ENCODE results near the gene RTF1.
"Not testable (repeated sequence)": the region's sequence is repeated elsewhere in the genome, so short reads cannot be mapped to it uniquely, and the experiment has no call there.

RTF1 gene

DNA sequence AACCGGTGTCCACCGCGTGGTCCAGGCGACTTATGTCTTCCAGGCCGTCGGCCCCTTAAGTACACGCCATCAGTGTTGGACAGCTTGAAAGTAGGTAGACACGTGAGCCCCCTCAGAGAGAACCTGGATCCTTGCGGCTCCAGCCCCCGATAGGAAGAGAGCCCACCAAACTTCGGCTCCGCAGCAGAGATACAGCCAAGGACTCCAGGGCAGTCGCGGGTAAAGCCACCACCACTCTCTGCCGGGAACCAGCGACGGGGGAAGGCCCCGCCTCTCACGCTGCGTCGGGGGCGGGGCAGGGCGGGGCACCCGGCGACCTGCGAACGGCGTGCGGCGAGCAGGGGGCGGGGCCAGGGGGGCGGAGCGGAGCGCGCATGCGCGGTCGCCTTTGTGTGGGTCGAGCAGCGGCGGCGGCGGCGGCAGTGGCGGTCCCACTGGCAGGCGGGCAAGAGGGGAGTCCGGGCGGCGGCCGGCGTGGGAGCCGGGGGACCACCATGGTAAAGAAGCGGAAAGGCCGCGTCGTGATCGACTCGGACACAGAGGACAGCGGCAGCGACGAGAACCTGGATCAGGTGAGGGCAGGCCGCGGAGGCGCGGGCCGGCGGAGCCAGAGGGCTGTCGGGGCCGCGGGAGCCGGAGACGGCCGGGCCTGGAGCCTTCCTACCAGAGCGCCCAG is at the start of gene RTF1:
Gene RTF1, plus strand, starts transcription at position 354 of the 676 bp plus-strand sequence. Its CDS starts 21 bp downstream, at position 375.
- peak; percentile 83 to 88 (median 85) for DNase-seq

DNA sequence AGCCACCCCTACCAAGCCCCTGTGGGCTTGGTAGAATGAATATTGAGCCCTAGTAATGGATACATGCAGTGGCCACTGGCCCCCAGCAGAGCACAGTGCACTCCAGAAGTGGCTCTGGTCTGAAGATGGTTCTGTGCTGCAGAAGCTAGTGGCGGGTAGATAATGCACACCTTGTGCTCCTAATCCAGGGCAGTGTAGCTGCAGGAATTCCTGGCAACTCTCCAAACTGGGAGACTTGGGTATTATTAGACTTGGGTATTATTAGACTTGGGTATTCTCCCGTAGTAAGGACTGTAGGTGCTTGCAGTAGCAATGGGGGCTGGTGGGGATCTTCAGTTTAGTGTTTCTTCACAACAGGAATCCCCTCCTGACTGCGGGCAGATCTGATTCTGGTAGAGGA is 49.5 kb upstream of the RTF1 start:
- no peak for DNase-seq

GRCh38 chr15:41377978-41378377 is 38.9 kb upstream of the RTF1 start:
- DNase-seq, result no peak

DNA sequence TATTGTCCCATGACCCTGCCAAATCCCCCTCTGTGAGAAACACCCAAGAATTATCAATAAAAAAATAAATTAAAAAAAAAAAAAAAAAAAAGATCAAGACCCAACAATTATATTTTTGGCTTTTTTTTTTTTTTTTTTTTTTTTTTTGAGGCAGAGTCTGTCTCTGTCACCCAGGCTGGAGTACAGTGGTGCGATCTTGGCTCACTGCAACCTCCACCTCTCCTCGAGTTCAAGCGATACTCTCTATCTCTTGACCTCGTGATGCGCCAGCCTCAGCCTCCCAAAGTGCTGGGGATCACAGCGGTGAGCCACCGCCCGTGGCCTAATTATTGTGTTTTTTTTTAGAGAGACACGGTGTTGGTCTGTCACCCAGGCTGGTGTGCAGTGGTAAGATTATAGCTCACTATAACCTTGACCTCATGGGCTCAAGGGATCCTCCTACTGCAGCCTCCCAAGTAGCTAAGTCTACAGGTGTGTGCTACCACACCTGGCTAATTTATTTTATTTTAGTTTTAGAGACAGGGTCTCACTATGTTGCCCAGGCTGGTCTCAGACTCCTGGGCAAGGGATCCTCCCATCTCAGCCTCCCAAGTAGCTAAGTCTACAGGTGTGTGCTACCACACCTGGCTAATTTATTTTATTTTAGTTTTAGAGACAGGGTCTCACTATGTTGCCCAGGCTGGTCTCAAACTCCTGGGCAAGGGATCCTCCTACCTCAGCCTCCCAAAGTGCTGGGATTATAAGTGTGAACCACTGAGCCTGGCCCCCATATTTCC is 32.7 kb upstream of the RTF1 start:
- not testable (repeated sequence) for DNase-seq

DNA sequence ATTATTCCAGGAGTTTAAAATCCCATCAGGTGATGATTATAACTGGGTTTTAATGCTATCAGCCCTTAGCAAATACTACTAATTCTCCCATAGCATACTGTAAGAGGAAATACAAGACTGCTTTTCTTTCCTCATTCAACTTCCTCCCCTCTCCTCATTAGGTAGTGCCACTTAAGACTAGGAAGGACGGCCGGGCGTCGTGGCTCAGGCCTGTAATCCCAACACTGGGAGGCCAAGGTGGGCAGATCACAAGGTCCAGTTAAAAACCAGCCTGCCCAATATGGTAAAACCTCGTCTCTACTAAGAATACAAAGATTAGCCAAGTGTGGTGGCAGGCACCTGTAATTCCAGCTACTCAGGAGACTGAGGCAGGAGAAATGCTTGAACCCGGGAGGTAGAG is 29.2 kb upstream of the RTF1 start:
- no peak for DNase-seq

DNA sequence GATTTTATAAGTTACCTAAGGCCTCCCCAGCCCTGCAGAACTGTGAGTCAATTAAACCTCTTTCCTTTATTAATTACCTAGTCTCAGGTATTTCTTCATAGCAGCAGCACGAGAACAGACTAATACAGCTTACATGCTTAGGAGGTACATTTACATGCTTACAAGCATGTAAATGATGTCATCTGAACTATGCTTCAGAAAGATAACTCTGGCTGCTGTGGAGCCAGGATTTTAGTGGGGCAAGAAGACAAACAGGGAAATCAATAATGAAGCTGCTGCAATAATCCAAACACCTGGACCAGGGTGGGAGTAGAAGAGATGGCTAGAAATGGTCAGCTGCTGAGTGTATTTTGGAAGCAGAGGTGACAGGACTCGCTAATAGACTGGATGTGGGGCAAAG is 24.2 kb upstream of the RTF1 start:
- DNase-seq, result no peak

GRCh38 chr15:41394924-41395323 is 22.0 kb upstream of the RTF1 start:
- no peak for DNase-seq

GRCh38 chr15:41396111-41396510 is 20.8 kb upstream of the RTF1 start:
- DNase-seq, result no peak

DNA sequence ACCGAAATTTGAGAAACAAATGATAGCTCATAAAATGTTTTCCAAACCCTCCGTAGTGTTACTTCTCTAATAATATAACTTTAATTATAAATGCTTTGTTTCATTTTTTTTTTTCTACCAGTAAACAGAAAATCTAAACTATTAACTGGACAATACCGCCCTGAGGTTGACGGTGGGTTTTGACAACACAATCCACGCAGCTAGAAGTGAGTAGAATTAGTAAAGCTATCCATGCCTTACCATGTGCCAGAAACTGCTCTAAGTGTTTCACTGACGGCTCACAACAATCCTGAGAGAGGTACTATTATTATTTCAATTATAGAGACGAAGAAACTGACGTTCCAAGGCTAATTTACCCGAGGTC is 15.0 kb upstream of the RTF1 start:
- peak in 1 of 3 experiments; percentile 34 for DNase-seq

DNA sequence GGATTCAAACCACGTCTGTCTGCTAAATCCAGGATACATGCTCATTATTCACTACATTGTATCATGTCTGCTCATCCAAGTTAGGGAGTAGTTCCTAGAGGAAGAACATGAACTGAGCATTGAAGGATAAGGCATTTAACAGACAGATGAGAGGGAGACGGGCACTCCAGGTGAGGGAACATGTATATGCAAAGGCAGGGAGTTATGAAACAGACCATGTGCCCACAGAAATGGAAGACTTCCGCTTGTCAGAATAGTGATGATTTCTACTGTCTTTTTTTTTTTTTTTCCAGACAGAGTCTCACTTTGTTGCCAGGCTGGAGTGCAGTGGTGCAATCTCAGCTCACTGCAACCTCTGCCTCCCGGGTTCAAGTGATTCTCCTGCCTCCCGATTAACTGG is 9.6 kb upstream of the RTF1 start:
- DNase-seq, result no peak

DNA sequence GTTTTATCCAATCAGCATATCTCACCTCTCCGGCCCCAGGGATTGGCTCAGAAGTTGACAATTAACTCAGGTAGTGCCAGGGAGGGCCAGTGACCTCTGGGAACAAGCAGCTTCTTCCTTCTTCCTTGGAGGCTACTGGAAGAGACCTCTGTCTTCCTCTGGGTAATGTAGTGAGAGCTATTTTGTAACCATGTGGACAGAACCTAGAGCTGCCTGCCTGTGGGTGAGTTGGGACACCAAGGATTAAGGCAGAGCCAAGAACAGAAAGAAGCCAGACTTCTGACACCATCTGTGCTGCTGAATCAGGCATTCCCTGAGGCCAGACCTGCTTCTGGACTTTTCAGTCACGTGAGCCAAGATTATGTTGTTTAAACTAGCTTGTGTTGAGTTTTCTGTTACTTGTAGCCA is 8.7 kb upstream of the RTF1 start:
- DNase-seq, result no peak

GRCh38 chr15:41411031-41411430 is 5.9 kb upstream of the RTF1 start:
- no peak for DNase-seq

DNA sequence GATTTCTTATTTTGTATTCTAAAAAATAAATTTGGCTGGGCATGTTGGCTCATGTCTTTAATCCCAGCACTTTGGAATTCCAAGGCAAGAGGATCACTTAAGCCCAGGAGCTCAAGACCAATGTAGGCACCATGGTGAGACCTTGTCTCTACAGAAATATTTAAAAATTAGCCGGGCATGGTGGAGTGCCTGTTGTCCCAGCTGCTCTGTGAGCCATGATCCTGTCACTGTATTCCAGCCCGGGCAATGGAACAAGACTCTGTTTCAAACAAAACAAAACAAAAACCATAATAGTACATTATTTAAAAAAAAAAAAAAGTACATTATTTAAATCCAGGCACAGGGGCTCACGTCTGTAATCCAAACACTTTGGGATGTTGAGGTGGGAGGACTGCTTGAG is 5.5 kb upstream of the RTF1 start:
- DNase-seq, result no peak

GRCh38 chr15:41416128-41416741 is 660 bp upstream of the RTF1 start:
- DNase-seq, result no peak

- peak in 2 of 3 experiments; percentile 27 to 36 for DNase-seq
These were observed 712 bp downstream of the RTF1 start for GRCh38 chr15:41417418-41418195.

GRCh38 chr15:41423979-41424659 is 7.2 kb downstream of the RTF1 start:
- DNase-seq, result no peak

DNA sequence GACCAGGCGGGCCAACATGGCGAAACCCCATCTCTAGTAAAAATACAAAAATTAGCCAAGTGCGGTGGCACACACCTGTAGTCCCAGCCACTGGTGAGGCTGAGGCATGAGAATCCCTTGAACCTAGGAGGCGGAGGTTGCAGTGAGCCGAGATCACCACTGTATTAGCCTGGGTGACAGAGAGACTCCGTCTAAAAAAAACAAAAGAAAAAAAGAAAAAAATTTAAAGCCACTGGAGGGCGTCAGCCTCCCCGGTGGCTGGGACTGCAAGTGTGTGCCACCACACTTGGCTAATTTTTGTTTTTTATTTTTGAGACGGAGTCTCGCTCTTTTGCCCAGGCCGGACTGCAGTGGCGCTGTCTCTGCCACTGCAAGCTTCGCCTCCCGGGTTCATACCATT is 7.9 kb downstream of the RTF1 start:
- DNase-seq, result no peak

DNA sequence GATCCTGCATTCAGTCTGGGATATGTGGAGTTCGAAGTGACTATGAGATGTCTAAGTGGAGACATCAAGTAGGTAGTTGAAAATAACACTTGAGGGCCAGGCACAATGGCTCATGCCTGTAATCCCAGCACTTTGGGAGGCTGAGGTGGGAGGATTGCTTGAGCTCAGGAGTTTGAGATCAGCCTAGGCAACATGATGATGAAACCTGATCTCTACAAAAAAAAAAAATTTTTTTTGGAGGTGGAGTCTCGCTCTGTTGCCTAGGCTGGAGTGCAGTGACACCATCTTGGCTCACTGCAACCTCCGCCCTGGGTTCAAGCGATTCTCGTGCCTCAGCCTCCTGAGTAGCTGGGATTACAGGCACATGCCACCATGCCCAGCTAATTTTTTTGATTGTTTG is 9.0 kb downstream of the RTF1 start:
- not testable (repeated sequence) for DNase-seq

- no peak for DNase-seq
These were observed 12.4 kb downstream of the RTF1 start for GRCh38 chr15:41429003-41429890.

- no peak for DNase-seq
These were observed 18.3 kb downstream of the RTF1 start for GRCh38 chr15:41435037-41435786.

DNA sequence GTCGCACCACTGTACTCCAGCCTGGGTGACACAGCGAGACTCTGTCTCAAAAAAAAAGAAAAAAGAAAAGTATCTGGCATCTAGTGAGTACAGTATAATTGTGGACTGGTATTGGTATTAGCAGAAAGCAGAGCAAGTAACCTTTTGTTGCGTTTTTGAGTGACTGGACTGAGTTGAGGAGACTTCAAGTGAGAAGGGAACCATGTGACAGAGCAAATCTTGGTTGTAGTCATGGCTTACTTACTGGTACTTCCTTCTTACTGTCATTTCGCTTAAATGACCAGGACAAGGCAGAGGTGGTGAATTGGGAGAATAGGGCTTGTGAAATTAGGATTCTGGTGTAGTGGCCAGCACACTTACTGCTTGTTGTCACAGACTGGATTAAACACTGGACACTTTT is 20.6 kb downstream of the RTF1 start:
- DNase-seq, result no peak
